ENCODE results near the gene PYGM. TPM values are rescaled to one million over a fixed set of nuclear protein-coding genes. Genes with fewer than 3 reads are reported as not detected.

PYGM gene
- total RNA-seq, 1 experiment from 2014 or later, result 1.7 TPM

GRCh38 chr11:64751580-64751979 lies 8.2 kb downstream of the PYGM start:
- TF ChIP-seq SIN3A (IDR thresholded peaks at IDR 0.05; ENCODE audit: low read depth) (no peak), ZFX (IDR thresholded peaks at IDR 0.05) (no peak), TCF7L2 (IDR thresholded peaks at IDR 0.05; ENCODE audit: borderline replicate concordance, extremely low read depth, insufficient read depth, insufficient read length) (no peak), EZH2phosphoT487 (IDR thresholded peaks at IDR 0.05; ENCODE audit: borderline replicate concordance) (no peak), RAD21 (IDR thresholded peaks at IDR 0.05; ENCODE audit: low read depth) (no peak), POLR2AphosphoS5 (IDR thresholded peaks at IDR 0.05; ENCODE audit: low read depth, low read length) (no peak), ZBTB33 (IDR thresholded peaks at IDR 0.05; ENCODE audit: extremely low read depth, insufficient replicate concordance, low read length) (no peak), YY1 (IDR thresholded peaks at IDR 0.05; ENCODE audit: extremely low read depth, insufficient replicate concordance, low read depth, low read length) (no peak), CBX3 (IDR thresholded peaks at IDR 0.05; ENCODE audit: low read depth) (no peak)
- no peaks in the 10 kb centered on the region for H3K9me2 ChIP-seq (ENCODE audit: insufficient read depth)
- H3K4me2 ChIP-seq (ENCODE audit: low read length), result no peak overlapping the region

More at GRCh38 chr11:64751580-64751979, 8.2 kb downstream of the PYGM start:
- Histone ChIP-seq H3K79me2 (ENCODE audit: insufficient read depth, low read length) (no peaks in the 10 kb centered on the region), H3K9me3 (ENCODE audit: control insufficient read depth in 1 of 2, insufficient read depth in 1 of 2, low read depth in 1 of 2, low read length in 2 of 2) (no peaks in the 10 kb centered on the region), H3K4me3 (replicated peaks in 1 of 2; ENCODE audit: low read depth in 1 of 2, low read length in 2 of 2) (no peak overlapping the region), H3K27me3 (ENCODE audit: insufficient read depth, low read length) (no peaks in the 10 kb centered on the region), H3K4me1 (ENCODE audit: control insufficient read depth in 1 of 2, insufficient read depth in 2 of 2, low read length in 2 of 2) (peaks cover 0 to 6% of the 10 kb centered on the region in 2 experiments; a peak in 1 of 4 replicates), H2AFZ (ENCODE audit: low read depth, low read length, poor library complexity, severe bottlenecking) (no peak overlapping the region), H3K9ac (ENCODE audit: low read length) (no peak overlapping the region), H3K27ac (ENCODE audit: low read depth, low read length) (no peak overlapping the region), H3K36me3 (ENCODE audit: control insufficient read depth in 1 of 2, insufficient read depth in 2 of 2, low read length in 2 of 2) (no peaks in the 10 kb centered on the region), H4K20me1 (ENCODE audit: insufficient read depth) (no peaks in the 10 kb centered on the region)
- RAD21 ChIA-PET (ENCODE audit: low non-redundant PET in 1 of 2, low total read pairs in 2 of 2, uncharacterized antibody in 2 of 2, unreplicated experiment in 2 of 2), result no interaction called here
- no peak for ATAC-seq
- intact Hi-C loops (cut with micrococcal nuclease), result no loop called here
- POLR2A ChIA-PET, result no interaction called here
- DNase-seq (ENCODE audit: low read depth, low spot score), result no peak
- CTCF ChIA-PET, result interaction anchor here (1.0 kb wide), 1 partner anchor 10 kb away, joined by 3 read pairs; no protein-coding TSS in a partner anchor
- BruUV-seq (replicated peaks), result no TSS peak

Measured in HCT116 (cell line).